ENCODE data around the gene CCDC107.

The CCDC107 gene

GRCh38 chr9:35682520-35683315 is 24.6 kb downstream of the CCDC107 start:
- no peak for DNase-seq (ENCODE audit: low spot score)

GRCh38 chr9:35683323-35683722 is 25.2 kb downstream of the CCDC107 start:
- DNase-seq (ENCODE audit: low spot score): no peak

- no peak for DNase-seq (ENCODE audit: low spot score)
These were observed 26.8 kb downstream of the CCDC107 start for GRCh38 chr9:35684921-35685320.

- DNase-seq (ENCODE audit: low spot score): no peak
These were observed 27.4 kb downstream of the CCDC107 start for GRCh38 chr9:35685506-35685905.

- DNase-seq (ENCODE audit: low spot score): no peak
These were observed 28.4 kb downstream of the CCDC107 start for GRCh38 chr9:35686222-35687203.

- DNase-seq (ENCODE audit: low spot score): no peak
These were observed 29.2 kb downstream of the CCDC107 start for GRCh38 chr9:35687306-35687705.

GRCh38 chr9:35687972-35688557 is 30.0 kb downstream of the CCDC107 start:
- no peak for DNase-seq (ENCODE audit: low spot score)

- DNase-seq (ENCODE audit: low spot score): peak; percentile 72
These were observed 30.8 kb downstream of the CCDC107 start for GRCh38 chr9:35688558-35689541.

GRCh38 chr9:35689542-35690293 is 31.6 kb downstream of the CCDC107 start, which contains the start of gene TPM2:
TPM2 (minus strand) TSS chr9:35689925; CDS start chr9:35689817, 108 bp downstream.
- peak; percentile 93 for DNase-seq (ENCODE audit: low spot score)

- DNase-seq (ENCODE audit: low spot score): no peak
These were observed 32.2 kb downstream of the CCDC107 start for GRCh38 chr9:35690294-35690613.

- peak; percentile 82 for DNase-seq (ENCODE audit: low spot score)
These were observed 32.7 kb downstream of the CCDC107 start for GRCh38 chr9:35690614-35691333.

- no peak for DNase-seq (ENCODE audit: low spot score)
These were observed 33.2 kb downstream of the CCDC107 start for GRCh38 chr9:35691334-35691650.

- DNase-seq (ENCODE audit: low spot score): no peak
These were observed 33.7 kb downstream of the CCDC107 start for GRCh38 chr9:35691757-35692301.

- no peak for DNase-seq (ENCODE audit: low spot score)
These were observed 37.9 kb downstream of the CCDC107 start for GRCh38 chr9:35695943-35696401.

GRCh38 chr9:35696520-35697215 is 38.6 kb downstream of the CCDC107 start:
- peak; percentile 68 for DNase-seq (ENCODE audit: low spot score)

- no peak for DNase-seq (ENCODE audit: low spot score)
These were observed 39.4 kb downstream of the CCDC107 start for GRCh38 chr9:35697486-35697885.

- no peak for DNase-seq (ENCODE audit: low spot score)
These were observed 40.1 kb downstream of the CCDC107 start for GRCh38 chr9:35698231-35698630.

GRCh38 chr9:35700031-35700430 is 41.9 kb downstream of the CCDC107 start:
- DNase-seq (ENCODE audit: low spot score): no peak

GRCh38 chr9:35700942-35701341 is 42.9 kb downstream of the CCDC107 start:
- DNase-seq (ENCODE audit: low spot score): no peak
